ENCODE data around the gene YY1AP1. TPM values are rescaled to one million over a fixed set of nuclear protein-coding genes. Genes with fewer than 3 reads are reported as not detected.
"Not testable (repeated sequence)": the region's sequence is repeated elsewhere in the genome, so short reads cannot be mapped to it uniquely, and the experiment has no call there.

Gene YY1AP1
- polyA plus RNA-seq, 1 of the 3 experiments (the other 2 are of a cell fraction), result 45.0 TPM

DNA sequence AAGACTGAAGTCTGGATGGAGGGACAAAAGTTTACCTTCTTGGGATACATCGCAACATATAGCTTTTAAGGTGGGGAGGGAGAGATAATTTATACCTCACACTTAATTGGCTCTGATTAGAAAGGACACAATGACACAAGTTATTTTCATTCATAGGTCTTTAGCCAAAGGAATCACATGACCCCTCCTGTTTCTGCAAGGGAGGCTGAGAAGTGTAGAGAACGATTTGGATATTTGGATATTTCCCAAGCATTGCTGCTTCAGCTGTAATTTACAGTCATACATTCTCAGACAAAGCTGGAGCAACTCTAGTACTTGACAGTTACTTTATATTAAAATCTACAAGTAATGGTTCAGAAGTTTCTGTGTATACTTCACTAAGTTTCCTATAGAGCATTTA is 24.5 kb upstream of the YY1AP1 start:
- Histone ChIP-seq H3K4me3 (ENCODE audit: low read depth in 2 of 2, low read length in 1 of 2) (no peak overlapping the region), H3F3A (replicated peaks; ENCODE audit: insufficient read depth) (no peaks in the 10 kb centered on the region), H3K9me3 (0 out of 2 replicates have a peak, but pooled peaks cover 7% of the 10 kb centered on the region), H3K27ac (ENCODE audit: low read depth in 2 of 2, low read length in 1 of 2) (no peak overlapping the region), H3K4me2 (no peak overlapping the region), H3K27me3 (ENCODE audit: insufficient read depth) (no peaks in the 10 kb centered on the region), H4K20me1 (ENCODE audit: insufficient read depth) (no peaks in the 10 kb centered on the region), H3K79me2 (ENCODE audit: insufficient read depth) (peaks cover 71% of the 10 kb centered on the region), H2AFZ (ENCODE audit: low read depth) (no peak overlapping the region), H3K9me2 (no peaks in the 10 kb centered on the region), H3K9ac (no peak overlapping the region), H3K4me1 (ENCODE audit: control insufficient read depth in 1 of 2, insufficient read depth in 2 of 2, low read depth in 1 of 2, low read length in 1 of 2) (no peaks in the 10 kb centered on the region), H3K36me3 (replicated peaks in 1 of 2; ENCODE audit: control insufficient read depth in 1 of 2, insufficient read depth in 2 of 2, low read length in 1 of 2) (peaks cover 27 to 28% of the 10 kb centered on the region in 2 experiments)
- WGBS (ENCODE audit: low lambda C conversion rate), result 72% methylated on average over 2 of the region's 2 CpGs
- ChIA-PET CTCF (interaction anchor here (3.7 kb wide), 1 partner anchor 16 kb away, joined by 18 read pairs; no protein-coding TSS in a partner anchor), POLR2A (no interaction called here)
- TF ChIP-seq SMC3 (IDR thresholded peaks at IDR 0.05; ENCODE audit: low read depth, low read length), result no peak
- DNase-seq, result no peak

GRCh38 chr1:155712636-155713035 is 24.1 kb upstream of the YY1AP1 start:
- H3K4me1 ChIP-seq (ENCODE audit: control insufficient read depth in 1 of 2, insufficient read depth in 2 of 2, low read depth in 1 of 2, low read length in 1 of 2); H3K9ac ChIP-seq; H3K27ac ChIP-seq (ENCODE audit: low read depth in 2 of 2, low read length in 1 of 2); H2AFZ ChIP-seq (ENCODE audit: low read depth); H3F3A ChIP-seq (replicated peaks; ENCODE audit: insufficient read depth); H3K27me3 ChIP-seq (ENCODE audit: insufficient read depth); H3K9me2 ChIP-seq; POLR2A ChIA-PET; H3K4me3 ChIP-seq (ENCODE audit: low read depth in 2 of 2, low read length in 1 of 2); H3K4me2 ChIP-seq; DNase-seq; H4K20me1 ChIP-seq (ENCODE audit: insufficient read depth); H3K9me3 ChIP-seq: not testable (repeated sequence)
- WGBS (ENCODE audit: low lambda C conversion rate), result 96% methylated on average over 3 of the region's 3 CpGs
- CTCF ChIA-PET, result interaction anchor here (3.7 kb wide), 1 partner anchor 17 kb away, joined by 18 read pairs; no protein-coding TSS in a partner anchor
- TF ChIP-seq RAD21 (IDR thresholded peaks at IDR 0.05; ENCODE audit: low read length) (peak; percentile 52), SMC3 (IDR thresholded peaks at IDR 0.05; ENCODE audit: low read depth, low read length) (peak; percentile 21; the same call in 1 of the 2 replicates)
- peaks cover 27 to 30% of the 10 kb centered on the region in 2 experiments for H3K36me3 ChIP-seq (replicated peaks in 1 of 2; ENCODE audit: control insufficient read depth in 1 of 2, insufficient read depth in 2 of 2, low read length in 1 of 2)
- H3K79me2 ChIP-seq (ENCODE audit: insufficient read depth), result peaks cover 72% of the 10 kb centered on the region

DNA sequence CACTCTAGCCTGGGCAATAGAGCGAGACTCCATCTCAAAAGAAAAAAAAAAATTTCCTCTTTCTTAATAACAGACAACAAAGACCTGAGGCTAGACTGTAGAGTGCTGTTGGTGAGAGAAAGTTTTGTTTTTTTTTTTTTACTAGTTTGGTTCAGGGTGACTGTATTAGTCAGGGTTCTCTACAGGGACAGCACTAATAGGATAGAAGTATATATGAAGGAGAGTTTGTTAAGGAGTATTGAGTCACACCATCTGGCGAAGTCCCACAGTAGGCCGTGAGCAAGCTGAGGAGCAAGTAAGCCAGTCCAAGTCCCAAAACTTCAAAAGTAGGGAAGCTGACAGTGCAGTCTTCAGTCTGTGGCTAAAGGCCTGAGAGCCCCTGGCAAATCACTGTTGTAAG is 22.9 kb upstream of the YY1AP1 start:
- POLR2A ChIA-PET; H3K9me2 ChIP-seq; H3K27ac ChIP-seq (ENCODE audit: low read depth in 2 of 2, low read length in 1 of 2); H3K9me3 ChIP-seq; DNase-seq; H3K9ac ChIP-seq; H3K4me1 ChIP-seq (ENCODE audit: control insufficient read depth in 1 of 2, insufficient read depth in 2 of 2, low read depth in 1 of 2, low read length in 1 of 2); CTCF ChIA-PET; H3K27me3 ChIP-seq (ENCODE audit: insufficient read depth); H3K4me3 ChIP-seq (ENCODE audit: low read depth in 2 of 2, low read length in 1 of 2); H3F3A ChIP-seq (replicated peaks; ENCODE audit: insufficient read depth); H2AFZ ChIP-seq (ENCODE audit: low read depth); H3K4me2 ChIP-seq; H4K20me1 ChIP-seq (ENCODE audit: insufficient read depth): not testable (repeated sequence)
- H3K79me2 ChIP-seq (ENCODE audit: insufficient read depth), result peaks cover 76% of the 10 kb centered on the region
- WGBS (ENCODE audit: low lambda C conversion rate), result 96% methylated on average over 3 of the region's 3 CpGs
- peaks cover 25 to 30% of the 10 kb centered on the region in 2 experiments for H3K36me3 ChIP-seq (replicated peaks in 1 of 2; ENCODE audit: control insufficient read depth in 1 of 2, insufficient read depth in 2 of 2, low read length in 1 of 2)

GRCh38 chr1:155709391-155709790 is 20.8 kb upstream of the YY1AP1 start:
- Histone ChIP-seq H4K20me1 (ENCODE audit: insufficient read depth) (peaks cover 8% of the 10 kb centered on the region; the same call in 1 of the 2 replicates), H3K27ac (ENCODE audit: low read depth in 2 of 2, low read length in 1 of 2) (no peak overlapping the region), H3K4me3 (ENCODE audit: low read depth in 2 of 2, low read length in 1 of 2) (no peak overlapping the region), H3K9ac (no peak overlapping the region), H3K79me2 (ENCODE audit: insufficient read depth) (peaks cover 79% of the 10 kb centered on the region), H3K4me1 (ENCODE audit: control insufficient read depth in 1 of 2, insufficient read depth in 2 of 2, low read depth in 1 of 2, low read length in 1 of 2) (no peaks in the 10 kb centered on the region), H3F3A (replicated peaks; ENCODE audit: insufficient read depth) (no peaks in the 10 kb centered on the region), H3K9me2 (no peaks in the 10 kb centered on the region), H3K4me2 (no peak overlapping the region), H3K9me3 (0 out of 2 replicates have a peak, but pooled peaks cover 7% of the 10 kb centered on the region), H3K36me3 (replicated peaks in 1 of 2; ENCODE audit: control insufficient read depth in 1 of 2, insufficient read depth in 2 of 2, low read length in 1 of 2) (peaks cover 20 to 30% of the 10 kb centered on the region in 2 experiments), H2AFZ (ENCODE audit: low read depth) (no peak overlapping the region), H3K27me3 (ENCODE audit: insufficient read depth) (no peaks in the 10 kb centered on the region)
- WGBS (ENCODE audit: low lambda C conversion rate), result 94% methylated on average over 3 of the region's 3 CpGs
- CTCF ChIA-PET, result no interaction called here
- POLR2A ChIA-PET, result no interaction called here
- DNase-seq, result no peak
- TF ChIP-seq TEAD4 (IDR thresholded peaks at IDR 0.05; ENCODE audit: borderline replicate concordance, insufficient read depth) (no peak), CTCF (IDR thresholded peaks at IDR 0.05) (no peak), SIN3A (IDR thresholded peaks at IDR 0.05; ENCODE audit: borderline replicate concordance, low read depth, low read length) (no peak), YY1 (IDR thresholded peaks at IDR 0.05; ENCODE audit: low read depth) (no peak), TCF12 (IDR thresholded peaks at IDR 0.05) (no peak), MXI1 (IDR thresholded peaks at IDR 0.05; ENCODE audit: low read depth, low read length) (no peak), NRF1 (IDR thresholded peaks at IDR 0.05; ENCODE audit: low read depth, low read length) (no peak), SMC3 (IDR thresholded peaks at IDR 0.05; ENCODE audit: low read depth, low read length) (no peak), EP300 (IDR thresholded peaks at IDR 0.05; ENCODE audit: borderline replicate concordance in 1 of 2, low read depth in 1 of 2, low read length in 1 of 2) (no peak), PBX3 (IDR thresholded peaks at IDR 0.05) (no peak), RAD21 (IDR thresholded peaks at IDR 0.05; ENCODE audit: low read length) (no peak), FOXJ3 (CRISPR knock-in tag; IDR thresholded peaks at IDR 0.05) (no peak), RXRA (IDR thresholded peaks at IDR 0.05; ENCODE audit: borderline replicate concordance, low read depth) (no peak)

All from SK-N-SH (cell line).